ENCODE measurements around the gene CCDC30. TPM values are rescaled to one million over a fixed set of nuclear protein-coding genes. Genes with fewer than 3 reads are reported as not detected.

CCDC30 gene
- total and polyA plus RNA-seq, 9 of the 15 experiments (the other 6 are each of a cell fraction or from before 2014, with no cell fraction given): 0.05 to 0.91 (median 0.24) TPM

- TF ChIP-seq PBX2 (CRISPR knock-in tag; IDR thresholded peaks at IDR 0.05; ENCODE audit: low read depth) (peak; percentile 88), PBX2 (tag; conservative IDR thresholded peaks at IDR 0.05; ENCODE audit: low read depth) (peak; percentile 99), MTA2 (IDR thresholded peaks at IDR 0.05; ENCODE audit: low read depth) (no peak), XRCC5 (IDR thresholded peaks at IDR 0.05; ENCODE audit: low read depth, low read length) (peak; percentile 86; the same call in 1 of the 2 replicates), ZNF253 (CRISPR knock-in tag; conservative IDR thresholded peaks at IDR 0.05) (no peak), FOS (IDR thresholded peaks at IDR 0.05; ENCODE audit: extremely low read depth, insufficient read length) (peak; percentile 99), ZBTB5 (IDR thresholded peaks at IDR 0.05) (peak; percentile 91), SRSF1 (IDR thresholded peaks at IDR 0.05; ENCODE audit: low read depth, low read length) (0 out of 2 replicates have a peak, but pooled peaks have one; percentile 67), TCF3 (CRISPR knock-in tag; IDR thresholded peaks at IDR 0.05) (peak; percentile 18), SOX6 (IDR thresholded peaks at IDR 0.05) (peak; percentile 27), SLC30A9 (CRISPR knock-in tag; IDR thresholded peaks at IDR 0.05) (no peak), SIX5 (IDR thresholded peaks at IDR 0.05; ENCODE audit: borderline replicate concordance in 1 of 2, insufficient read depth in 1 of 2, low read depth in 1 of 2, low read length in 2 of 2) (no peak), FOXK2 (conservative IDR thresholded peaks at IDR 0.05 in 1 of 2, IDR thresholded peaks at IDR 0.05 in 1 of 2; ENCODE audit: low read depth in 2 of 2) (peak in 1 of 2 experiments; percentile 43; a peak in 1 of 4 replicates), ETV5 (CRISPR knock-in tag; IDR thresholded peaks at IDR 0.05; ENCODE audit: low read depth) (peak; percentile 76), ELF4 (CRISPR knock-in tag; IDR thresholded peaks at IDR 0.05) (0 out of 2 replicates have a peak, but pooled peaks have one; percentile 20), CHD1 (IDR thresholded peaks at IDR 0.05; ENCODE audit: low read length) (peak; percentile 94), ADNP (tag; IDR thresholded peaks at IDR 0.05) (no peak), ARNT (IDR thresholded peaks at IDR 0.05) (peak in 1 of 2 experiments; percentile 65; a peak in 1 of 4 replicates), NRF1 (conservative IDR thresholded peaks at IDR 0.05 in 1 of 2, IDR thresholded peaks at IDR 0.05 in 1 of 2) (0 out of 4 replicates have a peak, but pooled peaks of 1 of the 2 experiments have one; percentile 16), RBM14 (IDR thresholded peaks at IDR 0.05; ENCODE audit: borderline replicate concordance, insufficient read depth, low read depth, low read length) (no peak), CBX5 (IDR thresholded peaks at IDR 0.05; ENCODE audit: borderline replicate concordance, low read depth) (no peak), ZNF696 (CRISPR knock-in tag; conservative IDR thresholded peaks at IDR 0.05) (no peak), SAFB2 (IDR thresholded peaks at IDR 0.05; ENCODE audit: borderline replicate concordance, low read depth, low read length, severe bottlenecking) (no peak)
Measured at GRCh38 chr1:42681741-42682483, 218.8 kb downstream of the CCDC30 start, which contains the start of gene YBX1 (continued).
